ENCODE measurements around the gene RP2.

- TF ChIP-seq, protein P1, sequence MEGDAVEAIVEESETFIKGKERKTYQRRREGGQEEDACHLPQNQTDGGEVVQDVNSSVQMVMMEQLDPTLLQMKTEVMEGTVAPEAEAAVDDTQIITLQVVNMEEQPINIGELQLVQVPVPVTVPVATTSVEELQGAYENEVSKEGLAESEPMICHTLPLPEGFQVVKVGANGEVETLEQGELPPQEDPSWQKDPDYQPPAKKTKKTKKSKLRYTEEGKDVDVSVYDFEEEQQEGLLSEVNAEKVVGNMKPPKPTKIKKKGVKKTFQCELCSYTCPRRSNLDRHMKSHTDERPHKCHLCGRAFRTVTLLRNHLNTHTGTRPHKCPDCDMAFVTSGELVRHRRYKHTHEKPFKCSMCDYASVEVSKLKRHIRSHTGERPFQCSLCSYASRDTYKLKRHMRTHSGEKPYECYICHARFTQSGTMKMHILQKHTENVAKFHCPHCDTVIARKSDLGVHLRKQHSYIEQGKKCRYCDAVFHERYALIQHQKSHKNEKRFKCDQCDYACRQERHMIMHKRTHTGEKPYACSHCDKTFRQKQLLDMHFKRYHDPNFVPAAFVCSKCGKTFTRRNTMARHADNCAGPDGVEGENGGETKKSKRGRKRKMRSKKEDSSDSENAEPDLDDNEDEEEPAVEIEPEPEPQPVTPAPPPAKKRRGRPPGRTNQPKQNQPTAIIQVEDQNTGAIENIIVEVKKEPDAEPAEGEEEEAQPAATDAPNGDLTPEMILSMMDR (IDR thresholded peaks at IDR 0.05), result no peak
- TF ChIP-seq POLR2A (IDR thresholded peaks at IDR 0.05), result no peak
Measured at GRCh38 chrX:46850771-46851170, 13.9 kb downstream of the RP2 start.

All from right lobe of liver (tissue), 4 donors.